ENCODE measurements around the gene MAP7.

The MAP7 gene

GRCh38 chr6:136521911-136522310, 28.3 kb downstream of the MAP7 start:
- no peak overlapping the region for H3K4me3 ChIP-seq (ENCODE audit: control insufficient read depth, low read depth, low read length)
- no peak for TF ChIP-seq CTCF (IDR thresholded peaks at IDR 0.05; ENCODE audit: control insufficient read depth, insufficient read depth, low read depth, low read length, missing control alignments)
- DNase-seq (ENCODE audit: low read depth) = no peak

GRCh38 chr6:136521427-136521826, 28.8 kb downstream of the MAP7 start:
- no peak for TF ChIP-seq CTCF (IDR thresholded peaks at IDR 0.05; ENCODE audit: control insufficient read depth, insufficient read depth, low read depth, low read length, missing control alignments)
- no peak for DNase-seq (ENCODE audit: low read depth)
- H3K4me3 ChIP-seq (ENCODE audit: control insufficient read depth, low read depth, low read length) = no peak overlapping the region

- no peak for DNase-seq (ENCODE audit: low read depth)
- no peak for TF ChIP-seq CTCF (IDR thresholded peaks at IDR 0.05; ENCODE audit: control insufficient read depth, insufficient read depth, low read depth, low read length, missing control alignments)
- no peak overlapping the region for H3K4me3 ChIP-seq (ENCODE audit: control insufficient read depth, low read depth, low read length)
These were observed 29.7 kb downstream of the MAP7 start for GRCh38 chr6:136520517-136520916.

GRCh38 chr6:136517582-136517981, 32.6 kb downstream of the MAP7 start:
- H3K4me3 ChIP-seq (ENCODE audit: control insufficient read depth, low read depth, low read length) = no peak overlapping the region
- no peak for DNase-seq (ENCODE audit: low read depth)
- TF ChIP-seq CTCF (IDR thresholded peaks at IDR 0.05; ENCODE audit: control insufficient read depth, insufficient read depth, low read depth, low read length, missing control alignments) = no peak

- TF ChIP-seq CTCF (IDR thresholded peaks at IDR 0.05; ENCODE audit: control insufficient read depth, insufficient read depth, low read depth, low read length, missing control alignments) = no peak
- H3K4me3 ChIP-seq (ENCODE audit: control insufficient read depth, low read depth, low read length) = no peak overlapping the region
- DNase-seq (ENCODE audit: low read depth) = no peak
These were observed 33.2 kb downstream of the MAP7 start for GRCh38 chr6:136517002-136517401.

GRCh38 chr6:136514591-136514990, 35.6 kb downstream of the MAP7 start:
- H3K4me3 ChIP-seq (ENCODE audit: control insufficient read depth, low read depth, low read length) = no peak overlapping the region
- no peak for TF ChIP-seq CTCF (IDR thresholded peaks at IDR 0.05; ENCODE audit: control insufficient read depth, insufficient read depth, low read depth, low read length, missing control alignments)
- DNase-seq (ENCODE audit: low read depth) = no peak

- H3K4me3 ChIP-seq (ENCODE audit: control insufficient read depth, low read depth, low read length) = no peak overlapping the region
These were observed 38.3 kb downstream of the MAP7 start for GRCh38 chr6:136511926-136512325.

More at GRCh38 chr6:136511926-136512325, 38.3 kb downstream of the MAP7 start:
- TF ChIP-seq CTCF (IDR thresholded peaks at IDR 0.05; ENCODE audit: control insufficient read depth, insufficient read depth, low read depth, low read length, missing control alignments) = no peak
- DNase-seq (ENCODE audit: low read depth) = no peak

All from AG09309 (cell line).